ENCODE results near the gene SDC4.

DNA sequence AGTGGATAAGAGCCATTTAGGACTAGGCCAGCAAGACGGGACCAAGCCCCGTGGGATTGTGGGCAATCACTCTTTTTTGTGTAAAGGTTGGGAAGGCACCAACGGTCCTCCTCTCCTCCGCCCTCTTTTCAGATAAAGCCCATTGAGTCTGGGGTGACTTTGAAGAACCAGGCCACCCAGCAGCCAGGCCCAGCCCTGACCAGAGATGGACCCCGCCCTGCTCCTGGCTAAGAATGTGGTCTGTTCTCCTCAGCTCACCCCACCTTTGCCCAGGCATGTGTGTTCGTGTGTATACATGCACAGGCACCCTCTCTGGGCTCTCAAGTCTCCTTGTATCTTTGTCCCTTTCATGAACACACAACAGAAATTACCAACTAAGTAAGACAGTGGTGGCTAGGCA is 9.1 kb downstream of the SDC4 start:
- TF ChIP-seq TAF1 (IDR thresholded peaks at IDR 0.05; ENCODE audit: borderline replicate concordance, low read depth, low read length) (no peak), POLR2A (IDR thresholded peaks at IDR 0.05; ENCODE audit: low read depth, low read length) (no peak)
